ENCODE measurements around the gene L3MBTL2. TPM values are rescaled to one million over a fixed set of nuclear protein-coding genes. Genes with fewer than 3 reads are reported as not detected.

Gene L3MBTL2
- total and polyA plus RNA-seq, 2 of the 13 experiments (the other 11 are each of a cell fraction or from before 2014, with no cell fraction given): 13.8 to 33.7 TPM

DNA sequence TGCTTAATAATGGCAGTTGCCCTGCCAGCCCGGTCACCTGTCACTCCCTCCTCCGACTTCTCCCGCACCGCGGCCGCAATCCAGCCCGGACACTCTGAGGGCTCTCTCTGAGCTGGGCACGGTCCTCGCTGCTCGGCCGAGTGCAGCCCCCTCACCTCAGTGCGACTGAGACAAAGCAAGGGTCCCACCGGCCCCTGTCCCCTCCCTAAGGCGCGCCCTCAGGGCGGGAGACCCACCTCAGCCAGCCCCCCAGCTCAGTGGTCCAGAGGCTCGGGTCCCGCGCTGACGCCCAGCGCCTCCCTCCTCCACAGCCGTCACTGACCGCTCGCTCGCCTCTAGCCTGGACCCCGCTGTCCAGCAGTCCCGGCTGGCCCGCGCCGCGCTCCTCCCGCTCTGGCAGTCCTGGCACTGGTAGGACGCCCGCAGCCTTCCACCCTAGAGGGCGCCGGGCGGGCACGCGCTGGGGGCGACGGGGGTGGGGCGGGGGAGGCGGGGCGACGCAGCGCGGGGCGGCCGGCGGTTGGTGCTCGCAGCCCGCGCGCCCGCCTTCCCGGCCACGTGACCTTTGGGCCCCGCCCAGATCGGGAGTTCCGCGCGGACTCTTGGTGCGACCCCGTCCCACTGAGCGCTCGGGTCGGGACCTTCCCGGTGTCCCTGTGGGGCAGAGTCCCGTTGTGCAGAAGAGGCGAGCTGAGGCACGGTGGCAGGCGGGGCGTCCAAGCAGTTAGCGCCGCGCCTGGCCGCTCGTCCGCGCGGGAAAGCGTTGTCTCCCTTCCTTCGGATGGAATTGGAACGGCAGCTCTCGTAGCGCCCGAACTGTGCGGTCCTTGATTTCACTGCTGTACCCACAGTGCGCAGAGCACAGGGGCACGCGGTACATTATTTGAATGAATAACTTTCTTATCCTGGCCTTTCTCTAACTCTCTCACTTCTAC, 7.8 kb upstream of the L3MBTL2 start (continued):
- no peak for TF ChIP-seq IKZF1 (IDR thresholded peaks at IDR 0.05)
- no peak for TF ChIP-seq FOXA1 (IDR thresholded peaks at IDR 0.05)
- no peak for TF ChIP-seq FOXA1 (CRISPR knock-in tag; IDR thresholded peaks at IDR 0.05)
- no peak for TF ChIP-seq RCOR2 (CRISPR knock-in tag; IDR thresholded peaks at IDR 0.05)
- no peak; the same call in 1 of the 2 replicates for TF ChIP-seq EEA1 (CRISPR knock-in tag; IDR thresholded peaks at IDR 0.05; ENCODE audit: borderline replicate concordance)
- TF ChIP-seq RAD21 (CRISPR knock-in tag; IDR thresholded peaks at IDR 0.05): no peak; the same call in 1 of the 2 replicates
- TF ChIP-seq ZBTB1 (CRISPR knock-in tag; IDR thresholded peaks at IDR 0.05; ENCODE audit: borderline replicate concordance): no peak
- no peak for TF ChIP-seq ATF1 (CRISPR knock-in tag; IDR thresholded peaks at IDR 0.05)
- TF ChIP-seq TBX3 (IDR thresholded peaks at IDR 0.05; ENCODE audit: borderline replicate concordance): no peak
- no peak for TF ChIP-seq ZNF121 (CRISPR knock-in tag; IDR thresholded peaks at IDR 0.05)
- TF ChIP-seq, protein P1, sequence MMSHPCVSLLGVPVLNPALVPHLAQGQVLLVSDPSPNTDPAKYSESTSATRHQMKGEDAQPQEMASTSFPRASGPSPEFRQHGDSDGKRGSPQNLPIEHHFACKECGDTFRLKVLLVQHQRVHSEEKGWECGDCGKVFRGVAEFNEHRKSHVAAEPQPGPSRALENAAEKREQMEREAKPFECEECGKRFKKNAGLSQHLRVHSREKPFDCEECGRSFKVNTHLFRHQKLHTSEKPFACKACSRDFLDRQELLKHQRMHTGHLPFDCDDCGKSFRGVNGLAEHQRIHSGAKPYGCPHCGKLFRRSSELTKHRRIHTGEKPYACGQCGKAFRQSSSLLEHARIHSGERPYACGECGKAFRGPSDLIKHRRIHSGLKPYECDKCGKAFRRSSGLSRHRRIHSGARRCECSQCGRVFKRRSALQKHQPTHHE (CRISPR knock-in tag; IDR thresholded peaks at IDR 0.05; ENCODE audit: borderline replicate concordance): 0 out of 2 replicates have a peak, but pooled peaks have one; percentile 25
- TF ChIP-seq GPN1 (CRISPR knock-in tag; IDR thresholded peaks at IDR 0.05; ENCODE audit: borderline replicate concordance): no peak
- TF ChIP-seq AGO1 (IDR thresholded peaks at IDR 0.05; ENCODE audit: low read depth, low read length, poor library complexity, severe bottlenecking): no peak
- TF ChIP-seq AKAP8 (CRISPR knock-in tag; IDR thresholded peaks at IDR 0.05): 0 out of 2 replicates have a peak, but pooled peaks have one; percentile 7
- TF ChIP-seq KAT7 (CRISPR knock-in tag; IDR thresholded peaks at IDR 0.05; ENCODE audit: borderline replicate concordance): no peak
- no peak for TF ChIP-seq PAX8 (CRISPR knock-in tag; IDR thresholded peaks at IDR 0.05; ENCODE audit: borderline replicate concordance)
- peak; percentile 46; the same call in 1 of the 2 replicates for TF ChIP-seq ELF1 (CRISPR knock-in tag; IDR thresholded peaks at IDR 0.05)
- no peak for TF ChIP-seq CREB1 (IDR thresholded peaks at IDR 0.05)
- TF ChIP-seq CREB1 (CRISPR knock-in tag; IDR thresholded peaks at IDR 0.05): no peak
- TF ChIP-seq MYNN (CRISPR knock-in tag; IDR thresholded peaks at IDR 0.05; ENCODE audit: low read depth): no peak
- no peak for TF ChIP-seq ZBTB33 (CRISPR knock-in tag; IDR thresholded peaks at IDR 0.05)
- no peak for TF ChIP-seq ZSCAN9 (CRISPR knock-in tag; IDR thresholded peaks at IDR 0.05; ENCODE audit: borderline replicate concordance)
- no peak for TF ChIP-seq ZFP82 (CRISPR knock-in tag; IDR thresholded peaks at IDR 0.05; ENCODE audit: borderline replicate concordance)
- TF ChIP-seq SUZ12 (IDR thresholded peaks at IDR 0.05; ENCODE audit: low read depth, low read length): no peak
- no peak for TF ChIP-seq CEBPB (IDR thresholded peaks at IDR 0.05; ENCODE audit: borderline replicate concordance, low read depth, low read length)
- no peak for TF ChIP-seq PAWR (CRISPR knock-in tag; IDR thresholded peaks at IDR 0.05; ENCODE audit: borderline replicate concordance)
- TF ChIP-seq SP2 (CRISPR knock-in tag; IDR thresholded peaks at IDR 0.05): peak; percentile 72
- TF ChIP-seq TRAFD1 (CRISPR knock-in tag; IDR thresholded peaks at IDR 0.05; ENCODE audit: borderline replicate concordance): no peak
